T-cell (primary cell): ENCODE measurements around the gene PDE4A. TPM values are rescaled to one million over a fixed set of nuclear protein-coding genes. Genes with fewer than 3 reads are reported as not detected.

Experiments used
- ATAC-seq, 4 experiments: fragments of 200-7000 bp in 3 of 4; fragments of 150-1000 bp in 1 of 4; cut with Tn5 transposase; replicated peaks in 1 of 4; 1 replicate in 3 of 4; 2 replicates in 1 of 4; pipeline ENCODE4 v1.10.0; 2021; ENCODE audit warnings: moderate library complexity in 3 of 4, mild to moderate bottlenecking in 2 of 4, moderate number of reproducible peaks in 1 of 4
- CTCF ChIA-PET, 2 donors: fragments of 300-600 bp; sonication (Branson Sonifier 250); formaldehyde crosslinking; loops; one replicate each; lab custom pipeline; 2022; ENCODE audit warnings: antibody characterized with exemption in 2 of 2; lab: Charles Lee
- POLR2A ChIA-PET, 2 donors: fragments of 300-600 bp; sonication (Branson Sonifier 250); formaldehyde crosslinking; loops; one replicate each; lab custom pipeline; 2022; ENCODE audit warnings: antibody characterized with exemption in 2 of 2; lab: Charles Lee
- DNase-seq, 35 experiments: peaks; one replicate each; pipeline versions ENCODE4 v3.0.0 to v3.0.0-alpha.2; 2013 to 2023
- H3K27ac ChIP-seq: one replicate; pipeline ENCODE4 v1.5.1; 2013; ENCODE audit warnings: low read length
- H3K27me3 ChIP-seq, 2 experiments: replicated peaks in 1 of 2; 1 replicate in 1 of 2; 2 replicates in 1 of 2; pipeline versions ENCODE4 v1.6.1 to v1.7.0; 2013; ENCODE audit warnings: low read length in 1 of 2, mixed read lengths in 1 of 2; ENCODE audit not compliant: control insufficient read depth in 2 of 2, insufficient read depth in 2 of 2; ENCODE audit errors: extremely low read depth in 1 of 2
- H3K36me3 ChIP-seq, 2 donors: 1 replicate in 1 of 2; 2 replicates in 1 of 2; pipeline versions ENCODE4 v1.6.1 to v1.7.0; 2013; ENCODE audit warnings: low read length in 1 of 2; ENCODE audit not compliant: control insufficient read depth in 2 of 2, insufficient read depth in 1 of 2; ENCODE audit errors: extremely low read depth in 1 of 2
- H3K4me1 ChIP-seq, 2 experiments: 1 replicate in 1 of 2; 2 replicates in 1 of 2; pipeline versions ENCODE4 v1.6.1 to v1.7.0; 2013; ENCODE audit warnings: low read length in 2 of 2, mixed read lengths in 1 of 2; ENCODE audit not compliant: insufficient read depth in 2 of 2, control insufficient read depth in 1 of 2; ENCODE audit errors: extremely low read depth in 1 of 2
- H3K4me3 ChIP-seq, 2 donors: 1 replicate in 1 of 2; 2 replicates in 1 of 2; pipeline versions ENCODE4 v1.5.1 to v1.7.0; 2013; ENCODE audit warnings: mild to moderate bottlenecking in 2 of 2, low read length in 1 of 2, moderate library complexity in 1 of 2; ENCODE audit not compliant: control insufficient read depth in 1 of 2; ENCODE audit errors: extremely low read depth in 1 of 2
- H3K9me3 ChIP-seq: 2 replicates; pipeline ENCODE4 v1.7.0; 2013
- H3K27ac Mint-ChIP-seq, 2 donors: one replicate each; pipeline ENCODE4 v1.8.0; 2020 to 2021; ENCODE audit warnings: mild to moderate bottlenecking in 2 of 2, mixed read lengths in 2 of 2
- H3K27me3 Mint-ChIP-seq, 2 donors: one replicate each; pipeline ENCODE4 v1.8.0; 2021 to 2022; ENCODE audit warnings: mixed read lengths in 2 of 2
- H3K36me3 Mint-ChIP-seq: one replicate; pipeline ENCODE4 v1.8.0; 2021; ENCODE audit warnings: mixed read lengths
- H3K4me1 Mint-ChIP-seq, 3 donors: one replicate each; pipeline ENCODE4 v1.8.0; 2020 to 2022; ENCODE audit warnings: mixed read lengths in 3 of 3, mild to moderate bottlenecking in 1 of 3
- H3K4me3 Mint-ChIP-seq, 3 donors: one replicate each; pipeline ENCODE4 v1.8.0; 2020 to 2022; ENCODE audit warnings: mild to moderate bottlenecking in 3 of 3, mixed read lengths in 3 of 3, moderate library complexity in 3 of 3
- H3K9me3 Mint-ChIP-seq, 3 donors: one replicate each; pipeline ENCODE4 v1.8.0; 2020 to 2022; ENCODE audit warnings: mixed read lengths in 3 of 3
- WGBS: methylation state at CpG from one replicate; pipeline ENCODE4 v1.1.5; 2013; ENCODE audit warnings: missing lambda C conversion rate; ENCODE audit not compliant: insufficient coverage; 5-methylcytosine and 5-hydroxymethylcytosine counted together
- total RNA-seq, 35 experiments: library from RNA in 6 of 35; stranded (reverse) in 6 of 35; fragments of 120-200 nt in 1 of 35; gene quantifications; one replicate each; pipeline versions ENCODE4 v1.2.1 to v1.2.4 and lab custom pipeline; 2013 to 2026

The PDE4A gene
- total RNA-seq, 5 donors from 2014 or later (not counting 1 experiment from before 2014, with no cell fraction given) = 2.2 to 13.3 (median 6.2) TPM

- H3K9me3 Mint-ChIP-seq = no peaks in the 10 kb centered on the region
- Histone ChIP-seq H3K4me1 (no peaks in the 10 kb centered on the region), H3K27ac (no peak overlapping the region), H3K27me3 (peaks cover 0 to 19% of the 10 kb centered on the region in 2 experiments), H3K9me3 (no peaks in the 10 kb centered on the region), H3K4me3 (no peak overlapping the region), H3K36me3 (peaks cover 0 to 2% of the 10 kb centered on the region in 2 donors)
- no peak overlapping the region for H3K27ac Mint-ChIP-seq
- DNase-seq = no peak
- H3K4me1 Mint-ChIP-seq = peaks cover 0 to 8% (median 0%) of the 10 kb centered on the region in 3 donors
- ATAC-seq = no peak
- peaks cover 16% of the 10 kb centered on the region for H3K36me3 Mint-ChIP-seq
- H3K4me3 Mint-ChIP-seq = no peak overlapping the region
- peaks cover 3 to 15% of the 10 kb centered on the region in 2 donors for H3K27me3 Mint-ChIP-seq
- POLR2A ChIA-PET = no interaction called here
- CTCF ChIA-PET = no interaction called here
- WGBS = 89% methylated on average over 7 of the region's 7 CpGs
Observed at GRCh38 chr19:10449037-10449436, 28.7 kb downstream of the PDE4A start.

- ChIA-PET POLR2A (no interaction called here), CTCF (no interaction called here)
Observed at GRCh38 chr19:10450191-10450852, 30.0 kb downstream of the PDE4A start.

GRCh38 chr19:10450853-10451609, 30.7 kb downstream of the PDE4A start:
- no peak for DNase-seq
- Histone ChIP-seq H3K4me1 (no peaks in the 10 kb centered on the region), H3K27me3 (peaks cover 0 to 24% of the 10 kb centered on the region in 2 experiments), H3K4me3 (no peak overlapping the region), H3K27ac (no peak overlapping the region), H3K9me3 (no peaks in the 10 kb centered on the region), H3K36me3 (peaks cover 0 to 2% of the 10 kb centered on the region in 2 donors)
- Mint-ChIP-seq H3K27ac (no peak overlapping the region), H3K4me3 (no peak overlapping the region), H3K9me3 (no peaks in the 10 kb centered on the region), H3K36me3 (peaks cover 12% of the 10 kb centered on the region), H3K27me3 (peaks cover 3 to 15% of the 10 kb centered on the region in 2 donors), H3K4me1 (peaks cover 0 to 8% (median 0%) of the 10 kb centered on the region in 3 donors)
- ATAC-seq = peak in 2 of 4 experiments; percentile 19 to 26
- CTCF ChIA-PET = interaction anchor here in 1 of 2 donors (0.6 kb wide), 1 partner anchor 21 kb away, joined by 3 read pairs; no protein-coding TSS in a partner anchor
- POLR2A ChIA-PET = no interaction called here
- 81% methylated on average over 17 of the region's 25 CpGs for WGBS

More at GRCh38 chr19:10450191-10450852, 30.0 kb downstream of the PDE4A start:
- no peak overlapping the region for H3K27ac Mint-ChIP-seq
- H3K4me1 Mint-ChIP-seq = peaks cover 0 to 8% (median 0%) of the 10 kb centered on the region in 3 donors
- peaks cover 3 to 15% of the 10 kb centered on the region in 2 donors for H3K27me3 Mint-ChIP-seq
- no peak overlapping the region for H3K4me3 ChIP-seq
- no peaks in the 10 kb centered on the region for H3K9me3 ChIP-seq
- peaks cover 0 to 24% of the 10 kb centered on the region in 2 experiments for H3K27me3 ChIP-seq
- no peak overlapping the region for H3K27ac ChIP-seq
- no peaks in the 10 kb centered on the region for H3K4me1 ChIP-seq
- H3K9me3 Mint-ChIP-seq = no peaks in the 10 kb centered on the region
- ATAC-seq = no peak
- no peak overlapping the region for H3K4me3 Mint-ChIP-seq
- 89% methylated on average over 10 of the region's 14 CpGs for WGBS
- no peak for DNase-seq
- H3K36me3 Mint-ChIP-seq = peaks cover 12% of the 10 kb centered on the region
- peaks cover 0 to 2% of the 10 kb centered on the region in 2 donors for H3K36me3 ChIP-seq

GRCh38 chr19:10452726-10453618, 32.6 kb downstream of the PDE4A start:
- no peak overlapping the region for H3K27ac Mint-ChIP-seq
- peaks cover 0 to 24% of the 10 kb centered on the region in 2 experiments for H3K27me3 ChIP-seq
- peaks cover 0 to 8% (median 0%) of the 10 kb centered on the region in 3 donors for H3K4me1 Mint-ChIP-seq
- no peak overlapping the region for H3K4me3 Mint-ChIP-seq
- H3K27ac ChIP-seq = no peak overlapping the region
- H3K9me3 Mint-ChIP-seq = no peaks in the 10 kb centered on the region
- ChIA-PET CTCF (no interaction called here), POLR2A (no interaction called here)
- 66% methylated on average over 16 of the region's 25 CpGs for WGBS
- no peaks in the 10 kb centered on the region for H3K36me3 ChIP-seq
- H3K27me3 Mint-ChIP-seq = peaks cover 3 to 15% of the 10 kb centered on the region in 2 donors
- ATAC-seq (no peak), DNase-seq (no peak)
- H3K4me3 ChIP-seq = no peak overlapping the region
- H3K9me3 ChIP-seq = no peaks in the 10 kb centered on the region
- no peaks in the 10 kb centered on the region for H3K4me1 ChIP-seq
- peaks cover 9% of the 10 kb centered on the region for H3K36me3 Mint-ChIP-seq

GRCh38 chr19:10453852-10454251, 33.5 kb downstream of the PDE4A start:
- Mint-ChIP-seq H3K27ac (peak overlapping the region in 1 of 2 donors; percentile 8), H3K4me1 (peaks cover 0 to 8% (median 0%) of the 10 kb centered on the region in 3 donors), H3K27me3 (peaks cover 3 to 15% of the 10 kb centered on the region in 2 donors), H3K9me3 (no peaks in the 10 kb centered on the region), H3K4me3 (no peak overlapping the region), H3K36me3 (peaks cover 6% of the 10 kb centered on the region)
- CTCF ChIA-PET = interaction anchor here in 1 of 2 donors (1.1 kb wide), 1 partner anchor 26 kb away, joined by 3 read pairs; no protein-coding TSS in a partner anchor
- Histone ChIP-seq H3K36me3 (no peaks in the 10 kb centered on the region), H3K9me3 (no peaks in the 10 kb centered on the region), H3K27ac (no peak overlapping the region), H3K4me1 (no peaks in the 10 kb centered on the region), H3K4me3 (no peak overlapping the region), H3K27me3 (peaks cover 0 to 22% of the 10 kb centered on the region in 2 experiments)
- POLR2A ChIA-PET = no interaction called here
- no peak for ATAC-seq
- DNase-seq = no peak
- WGBS = 89% methylated on average over 3 of the region's 4 CpGs
